ENCODE data around the gene SHISAL1. TPM values are rescaled to one million over a fixed set of nuclear protein-coding genes. Genes with fewer than 3 reads are reported as not detected.

The SHISAL1 gene
- total and polyA plus RNA-seq, 2 experiments from 2014 or later = 0.58 to 2.2 TPM

DNA sequence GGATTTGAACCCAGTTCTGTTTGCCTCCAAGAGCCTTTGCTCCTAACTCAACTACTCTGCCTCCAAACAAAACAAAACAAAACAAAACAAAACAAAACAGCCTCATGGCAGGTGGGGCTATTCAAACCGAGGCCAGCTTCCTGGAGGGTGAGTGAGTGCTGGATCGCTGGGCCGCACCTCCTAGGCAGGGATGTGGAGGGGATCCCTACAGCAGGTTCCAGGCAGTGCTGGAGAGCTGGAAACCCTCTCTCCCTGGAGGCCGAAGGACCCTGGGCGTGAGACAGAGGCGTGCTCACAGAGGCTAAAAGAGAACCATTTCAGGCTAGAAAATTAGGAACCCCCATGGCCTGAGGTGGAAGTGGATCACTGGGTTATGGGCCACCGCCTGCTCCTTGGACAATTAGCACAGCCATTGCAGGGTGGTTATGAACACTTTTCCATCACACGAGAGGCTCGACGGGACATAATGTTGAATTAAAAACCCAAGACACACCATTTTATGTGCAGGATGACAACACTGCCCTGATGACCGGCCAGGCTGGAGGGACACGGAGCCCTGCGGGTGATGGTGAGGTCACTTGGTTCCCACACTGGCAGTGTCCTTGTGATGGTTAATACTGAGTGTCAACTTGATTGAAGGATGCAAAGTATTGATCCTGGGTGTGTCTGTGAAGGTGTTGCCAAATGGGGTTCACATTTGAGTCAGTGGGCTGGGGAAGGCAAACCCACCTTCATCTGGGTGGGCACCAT, 35.2 kb downstream of the SHISAL1 start:
- TF ChIP-seq EZH2phosphoT487 (IDR thresholded peaks at IDR 0.05; ENCODE audit: insufficient read depth, low read depth) (no peak), EZH2 (IDR thresholded peaks at IDR 0.05; ENCODE audit: insufficient read depth, poor library complexity, severe bottlenecking) (no peak)
- Histone ChIP-seq H3F3A (ENCODE audit: insufficient read depth) (no peaks in the 10 kb centered on the region), H3K27me3 (replicated peaks; ENCODE audit: insufficient read depth) (no peaks in the 10 kb centered on the region; the same call in 1 of the 2 replicates), H4K20me1 (ENCODE audit: insufficient read depth) (no peaks in the 10 kb centered on the region), H3K4me3 (no peak overlapping the region), H3K4me1 (ENCODE audit: insufficient read depth) (no peaks in the 10 kb centered on the region), H3K79me2 (ENCODE audit: insufficient read depth) (no peaks in the 10 kb centered on the region), H3K36me3 (ENCODE audit: low read depth) (no peaks in the 10 kb centered on the region), H3K9me2 (ENCODE audit: insufficient read depth) (no peaks in the 10 kb centered on the region), H2AFZ (no peak overlapping the region), H3K9ac (no peak overlapping the region), H3K4me2 (ENCODE audit: unreplicated experiment) (no peak overlapping the region), H3K27ac (no peak overlapping the region), H3K9me3 (ENCODE audit: low read depth) (no peaks in the 10 kb centered on the region)
- 95 to 96% methylated on average over 13 of the region's 13 CpGs for WGBS, 2 experiments (ENCODE audit: low coverage in 1 of 2, low lambda C conversion rate in 2 of 2, missing lambda C conversion rate in 2 of 2)
- no peak for DNase-seq
- in situ Hi-C loops (cut with MboI) = no loop called here

DNA sequence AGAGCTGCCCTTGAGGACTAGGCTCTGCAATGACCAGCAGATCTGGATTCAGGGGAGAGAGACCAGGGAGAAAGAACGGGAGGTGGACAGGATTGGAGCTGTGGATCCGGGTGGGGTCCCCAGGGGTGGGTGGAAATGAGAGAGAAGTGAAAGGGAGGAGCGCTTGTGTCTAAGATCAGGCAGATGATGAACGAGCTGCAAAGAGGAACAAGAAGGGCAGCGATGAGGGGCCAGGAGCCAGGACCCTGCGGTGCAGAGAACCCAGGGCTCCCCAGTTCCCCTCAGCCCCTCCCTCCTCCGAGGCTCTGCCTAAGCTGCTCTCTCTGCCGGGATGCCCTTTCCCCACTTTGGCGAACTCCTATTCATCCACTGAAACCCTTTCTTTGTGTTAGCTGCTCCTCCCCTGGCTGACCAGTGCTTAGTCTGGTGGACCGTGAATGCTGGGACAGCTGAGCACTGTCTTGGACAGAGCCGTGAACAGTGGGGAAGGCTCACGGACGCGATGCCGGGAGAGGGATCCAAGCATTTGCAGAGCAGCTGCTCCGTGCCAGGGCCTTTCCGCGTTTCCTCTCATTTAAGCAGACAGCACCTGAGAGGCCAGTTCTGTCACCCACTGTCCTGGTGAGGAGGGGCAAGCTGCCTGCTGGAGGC, 35.9 kb downstream of the SHISAL1 start:
- Histone ChIP-seq H4K20me1 (ENCODE audit: insufficient read depth) (no peaks in the 10 kb centered on the region), H3K36me3 (ENCODE audit: low read depth) (no peaks in the 10 kb centered on the region), H3K27ac (no peak overlapping the region), H3K4me2 (ENCODE audit: unreplicated experiment) (no peak overlapping the region), H3K9me3 (ENCODE audit: low read depth) (no peaks in the 10 kb centered on the region), H3K79me2 (ENCODE audit: insufficient read depth) (no peaks in the 10 kb centered on the region), H3K27me3 (replicated peaks; ENCODE audit: insufficient read depth) (no peaks in the 10 kb centered on the region; the same call in 1 of the 2 replicates), H3K4me3 (no peak overlapping the region), H3K4me1 (ENCODE audit: insufficient read depth) (no peaks in the 10 kb centered on the region), H2AFZ (no peak overlapping the region), H3K9ac (no peak overlapping the region), H3K9me2 (ENCODE audit: insufficient read depth) (no peaks in the 10 kb centered on the region), H3F3A (ENCODE audit: insufficient read depth) (no peaks in the 10 kb centered on the region)
- TF ChIP-seq EZH2phosphoT487 (IDR thresholded peaks at IDR 0.05; ENCODE audit: insufficient read depth, low read depth) (no peak), EZH2 (IDR thresholded peaks at IDR 0.05; ENCODE audit: insufficient read depth, poor library complexity, severe bottlenecking) (no peak)
- 90 to 92% methylated on average over 18 of the region's 18 CpGs for WGBS, 2 experiments (ENCODE audit: low coverage in 1 of 2, low lambda C conversion rate in 2 of 2, missing lambda C conversion rate in 2 of 2)
- in situ Hi-C loops (cut with MboI) = no loop called here
- DNase-seq = no peak

DNA sequence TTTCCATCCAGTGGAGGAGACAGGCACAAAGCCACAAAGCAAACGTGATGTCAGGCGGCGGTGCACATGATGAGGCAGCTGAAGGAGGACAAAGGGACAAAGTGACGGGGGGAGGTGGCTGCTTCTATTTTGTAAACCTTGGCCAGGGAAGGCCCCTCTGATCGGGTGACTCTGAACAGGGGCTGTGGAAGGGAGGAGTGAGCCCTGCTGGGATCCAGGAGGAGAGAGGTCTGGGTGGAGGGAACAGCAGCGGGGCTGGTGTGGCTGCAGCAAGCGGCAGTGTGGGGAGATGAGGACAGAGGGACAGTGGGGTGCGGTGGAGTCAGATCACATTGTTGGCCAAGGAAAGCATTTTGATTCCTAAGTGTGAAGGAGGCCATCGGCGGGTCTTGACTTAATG, 36.7 kb downstream of the SHISAL1 start:
- WGBS, 2 experiments (ENCODE audit: low coverage in 1 of 2, low lambda C conversion rate in 2 of 2, missing lambda C conversion rate in 2 of 2) = 90 to 92% methylated on average over 10 of the region's 10 CpGs
- in situ Hi-C loops (cut with MboI) = no loop called here

DNA sequence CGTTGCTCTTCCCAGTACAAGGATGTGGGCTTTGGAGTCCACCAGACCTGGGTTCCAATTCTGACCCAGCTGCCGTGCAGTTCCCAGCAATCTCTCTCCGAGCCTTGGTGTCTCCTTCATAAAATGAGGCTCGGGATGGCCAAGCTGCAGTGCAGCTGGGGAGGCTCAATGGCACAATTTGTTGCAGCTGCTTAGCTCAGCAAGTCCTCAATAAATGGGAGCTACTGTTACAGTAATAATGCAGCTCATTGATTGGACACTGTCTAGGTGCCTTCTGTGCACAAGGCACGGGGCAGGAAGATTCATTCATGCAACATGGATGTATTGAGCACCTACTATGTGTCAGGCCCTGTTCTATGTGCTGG, 37.1 kb downstream of the SHISAL1 start:
- no peaks in the 10 kb centered on the region for H3K4me1 ChIP-seq (ENCODE audit: insufficient read depth)
- no peaks in the 10 kb centered on the region for H3K36me3 ChIP-seq (ENCODE audit: low read depth)
- no peaks in the 10 kb centered on the region for H3K9me2 ChIP-seq (ENCODE audit: insufficient read depth)
- no peak overlapping the region for H3K4me3 ChIP-seq
- H3K27ac ChIP-seq = no peak overlapping the region
- in situ Hi-C loops (cut with MboI) = no loop called here
- no peak overlapping the region for H3K9ac ChIP-seq
- DNase-seq = no peak
- whole genome bisulfite sequencing, 2 experiments (ENCODE audit: low coverage in 1 of 2, low lambda C conversion rate in 2 of 2, missing lambda C conversion rate in 2 of 2) = 72 to 73% methylated on average over 5 of the region's 5 CpGs
- H3K9me3 ChIP-seq (ENCODE audit: low read depth) = no peaks in the 10 kb centered on the region
- TF ChIP-seq EZH2 (IDR thresholded peaks at IDR 0.05; ENCODE audit: insufficient read depth, poor library complexity, severe bottlenecking) (no peak), EZH2phosphoT487 (IDR thresholded peaks at IDR 0.05; ENCODE audit: insufficient read depth, low read depth) (no peak)
- H3K27me3 ChIP-seq (replicated peaks; ENCODE audit: insufficient read depth) = no peaks in the 10 kb centered on the region; the same call in 1 of the 2 replicates
- H2AFZ ChIP-seq = no peak overlapping the region
- H4K20me1 ChIP-seq (ENCODE audit: insufficient read depth) = no peaks in the 10 kb centered on the region
- H3K4me2 ChIP-seq (ENCODE audit: unreplicated experiment) = no peak overlapping the region
- H3F3A ChIP-seq (ENCODE audit: insufficient read depth) = no peaks in the 10 kb centered on the region
- no peaks in the 10 kb centered on the region for H3K79me2 ChIP-seq (ENCODE audit: insufficient read depth)

More for the DNA sequence above, 36.7 kb downstream of the SHISAL1 start:
- H3K27me3 ChIP-seq (replicated peaks; ENCODE audit: insufficient read depth) = no peaks in the 10 kb centered on the region; the same call in 1 of the 2 replicates
- H3K4me2 ChIP-seq (ENCODE audit: unreplicated experiment) = no peak overlapping the region
- H3K4me1 ChIP-seq (ENCODE audit: insufficient read depth) = no peaks in the 10 kb centered on the region
- H3F3A ChIP-seq (ENCODE audit: insufficient read depth) = no peaks in the 10 kb centered on the region
- no peaks in the 10 kb centered on the region for H4K20me1 ChIP-seq (ENCODE audit: insufficient read depth)
- no peaks in the 10 kb centered on the region for H3K79me2 ChIP-seq (ENCODE audit: insufficient read depth)
- H3K4me3 ChIP-seq = no peak overlapping the region
- no peaks in the 10 kb centered on the region for H3K9me3 ChIP-seq (ENCODE audit: low read depth)
- H3K9ac ChIP-seq = no peak overlapping the region
- no peaks in the 10 kb centered on the region for H3K36me3 ChIP-seq (ENCODE audit: low read depth)
- no peaks in the 10 kb centered on the region for H3K9me2 ChIP-seq (ENCODE audit: insufficient read depth)
- TF ChIP-seq EZH2phosphoT487 (IDR thresholded peaks at IDR 0.05; ENCODE audit: insufficient read depth, low read depth) = no peak
- TF ChIP-seq EZH2 (IDR thresholded peaks at IDR 0.05; ENCODE audit: insufficient read depth, poor library complexity, severe bottlenecking) = no peak
- no peak overlapping the region for H3K27ac ChIP-seq
- H2AFZ ChIP-seq = no peak overlapping the region
- DNase-seq = no peak
